Measurements from ENCODE around the gene TAF1C. TPM values are rescaled to one million over a fixed set of nuclear protein-coding genes. Genes with fewer than 3 reads are reported as not detected.
A peak's percentile ranks its signal among the peaks of the same experiment; 100 is the strongest.

TAF1C gene
- total and polyA plus RNA-seq, 9 of the 15 experiments (the other 6 are each of a cell fraction or from before 2014, with no cell fraction given): 1.5 to 74.8 (median 21.0) TPM

DNA sequence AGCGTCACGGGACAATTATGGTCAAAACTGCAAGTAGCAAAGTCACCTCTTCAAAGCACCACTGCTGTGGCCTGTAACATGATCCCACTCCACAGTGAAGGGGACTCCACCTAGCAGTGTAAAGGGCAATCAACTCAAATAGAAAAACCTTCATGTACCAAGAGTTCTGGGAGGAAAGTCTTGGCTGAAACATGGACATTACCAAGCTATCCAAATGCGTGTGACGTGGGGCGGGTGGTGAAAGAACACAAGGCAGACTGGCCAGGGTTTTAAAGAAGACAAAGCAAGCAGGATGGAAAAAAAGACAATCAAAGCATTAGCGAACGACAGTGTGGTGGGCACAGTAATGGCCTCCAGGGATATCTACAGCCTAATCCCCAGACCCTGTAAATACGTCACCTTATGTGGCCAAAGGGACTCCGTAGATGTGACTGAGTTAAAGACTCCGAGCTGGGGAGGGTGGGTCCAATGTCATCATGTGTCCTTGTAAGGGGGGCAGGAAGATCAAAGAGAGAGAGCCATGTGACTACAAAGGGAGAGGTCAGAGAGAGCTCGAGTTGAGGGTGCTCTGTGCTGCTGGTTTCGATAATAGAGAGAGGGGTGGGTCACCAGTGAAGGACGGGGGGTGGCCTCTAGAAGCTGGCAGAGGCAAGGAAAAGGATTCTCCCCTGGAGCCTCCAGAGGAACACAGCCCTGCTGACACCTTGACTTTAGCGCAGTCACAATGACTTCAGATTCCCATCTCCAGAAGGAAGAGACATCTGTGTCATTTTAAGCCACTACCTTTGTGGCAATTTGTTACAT lies 47.8 kb downstream of the TAF1C start (continued):
- TF ChIP-seq, protein P1, sequence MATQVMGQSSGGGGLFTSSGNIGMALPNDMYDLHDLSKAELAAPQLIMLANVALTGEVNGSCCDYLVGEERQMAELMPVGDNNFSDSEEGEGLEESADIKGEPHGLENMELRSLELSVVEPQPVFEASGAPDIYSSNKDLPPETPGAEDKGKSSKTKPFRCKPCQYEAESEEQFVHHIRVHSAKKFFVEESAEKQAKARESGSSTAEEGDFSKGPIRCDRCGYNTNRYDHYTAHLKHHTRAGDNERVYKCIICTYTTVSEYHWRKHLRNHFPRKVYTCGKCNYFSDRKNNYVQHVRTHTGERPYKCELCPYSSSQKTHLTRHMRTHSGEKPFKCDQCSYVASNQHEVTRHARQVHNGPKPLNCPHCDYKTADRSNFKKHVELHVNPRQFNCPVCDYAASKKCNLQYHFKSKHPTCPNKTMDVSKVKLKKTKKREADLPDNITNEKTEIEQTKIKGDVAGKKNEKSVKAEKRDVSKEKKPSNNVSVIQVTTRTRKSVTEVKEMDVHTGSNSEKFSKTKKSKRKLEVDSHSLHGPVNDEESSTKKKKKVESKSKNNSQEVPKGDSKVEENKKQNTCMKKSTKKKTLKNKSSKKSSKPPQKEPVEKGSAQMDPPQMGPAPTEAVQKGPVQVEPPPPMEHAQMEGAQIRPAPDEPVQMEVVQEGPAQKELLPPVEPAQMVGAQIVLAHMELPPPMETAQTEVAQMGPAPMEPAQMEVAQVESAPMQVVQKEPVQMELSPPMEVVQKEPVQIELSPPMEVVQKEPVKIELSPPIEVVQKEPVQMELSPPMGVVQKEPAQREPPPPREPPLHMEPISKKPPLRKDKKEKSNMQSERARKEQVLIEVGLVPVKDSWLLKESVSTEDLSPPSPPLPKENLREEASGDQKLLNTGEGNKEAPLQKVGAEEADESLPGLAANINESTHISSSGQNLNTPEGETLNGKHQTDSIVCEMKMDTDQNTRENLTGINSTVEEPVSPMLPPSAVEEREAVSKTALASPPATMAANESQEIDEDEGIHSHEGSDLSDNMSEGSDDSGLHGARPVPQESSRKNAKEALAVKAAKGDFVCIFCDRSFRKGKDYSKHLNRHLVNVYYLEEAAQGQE (IDR thresholded peaks at IDR 0.05; ENCODE audit: borderline replicate concordance): no peak
- TF ChIP-seq, protein P1 (CRISPR knock-in tag; IDR thresholded peaks at IDR 0.05; ENCODE audit: low read depth): peak; percentile 75; the same call in 1 of the 2 replicates
- TF ChIP-seq YBX1 (IDR thresholded peaks at IDR 0.05) (no peak), ZNF507 (tag; conservative IDR thresholded peaks at IDR 0.05) (no peak), CSDE1 (IDR thresholded peaks at IDR 0.05) (no peak), RB1 (IDR thresholded peaks at IDR 0.05; ENCODE audit: low read depth) (no peak), BCOR (IDR thresholded peaks at IDR 0.05) (no peak; the same call in 1 of the 2 replicates), HNRNPUL1 (IDR thresholded peaks at IDR 0.05; ENCODE audit: low read length) (no peak), FOXP1 (CRISPR knock-in tag; IDR thresholded peaks at IDR 0.05) (0 out of 2 replicates have a peak, but pooled peaks have one; percentile 4), ZNF175 (CRISPR knock-in tag; IDR thresholded peaks at IDR 0.05; ENCODE audit: low read depth) (peak; percentile 90)
- TF ChIP-seq, protein P2, sequence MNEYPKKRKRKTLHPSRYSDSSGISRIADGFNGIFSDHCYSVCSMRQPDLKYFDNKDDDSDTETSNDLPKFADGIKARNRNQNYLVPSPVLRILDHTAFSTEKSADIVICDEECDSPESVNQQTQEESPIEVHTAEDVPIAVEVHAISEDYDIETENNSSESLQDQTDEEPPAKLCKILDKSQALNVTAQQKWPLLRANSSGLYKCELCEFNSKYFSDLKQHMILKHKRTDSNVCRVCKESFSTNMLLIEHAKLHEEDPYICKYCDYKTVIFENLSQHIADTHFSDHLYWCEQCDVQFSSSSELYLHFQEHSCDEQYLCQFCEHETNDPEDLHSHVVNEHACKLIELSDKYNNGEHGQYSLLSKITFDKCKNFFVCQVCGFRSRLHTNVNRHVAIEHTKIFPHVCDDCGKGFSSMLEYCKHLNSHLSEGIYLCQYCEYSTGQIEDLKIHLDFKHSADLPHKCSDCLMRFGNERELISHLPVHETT (CRISPR knock-in tag; conservative IDR thresholded peaks at IDR 0.05 in 1 of 2, IDR thresholded peaks at IDR 0.05 in 1 of 2): peak in 1 of 2 experiments; percentile 0; a peak in 1 of 4 replicates
- TF ChIP-seq, protein P3, sequence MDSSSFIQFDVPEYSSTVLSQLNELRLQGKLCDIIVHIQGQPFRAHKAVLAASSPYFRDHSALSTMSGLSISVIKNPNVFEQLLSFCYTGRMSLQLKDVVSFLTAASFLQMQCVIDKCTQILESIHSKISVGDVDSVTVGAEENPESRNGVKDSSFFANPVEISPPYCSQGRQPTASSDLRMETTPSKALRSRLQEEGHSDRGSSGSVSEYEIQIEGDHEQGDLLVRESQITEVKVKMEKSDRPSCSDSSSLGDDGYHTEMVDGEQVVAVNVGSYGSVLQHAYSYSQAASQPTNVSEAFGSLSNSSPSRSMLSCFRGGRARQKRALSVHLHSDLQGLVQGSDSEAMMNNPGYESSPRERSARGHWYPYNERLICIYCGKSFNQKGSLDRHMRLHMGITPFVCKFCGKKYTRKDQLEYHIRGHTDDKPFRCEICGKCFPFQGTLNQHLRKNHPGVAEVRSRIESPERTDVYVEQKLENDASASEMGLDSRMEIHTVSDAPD (CRISPR knock-in tag; IDR thresholded peaks at IDR 0.05): no peak
- TF ChIP-seq, protein P4, sequence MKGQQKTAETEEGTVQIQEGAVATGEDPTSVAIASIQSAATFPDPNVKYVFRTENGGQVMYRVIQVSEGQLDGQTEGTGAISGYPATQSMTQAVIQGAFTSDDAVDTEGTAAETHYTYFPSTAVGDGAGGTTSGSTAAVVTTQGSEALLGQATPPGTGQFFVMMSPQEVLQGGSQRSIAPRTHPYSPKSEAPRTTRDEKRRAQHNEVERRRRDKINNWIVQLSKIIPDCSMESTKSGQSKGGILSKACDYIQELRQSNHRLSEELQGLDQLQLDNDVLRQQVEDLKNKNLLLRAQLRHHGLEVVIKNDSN (CRISPR knock-in tag; IDR thresholded peaks at IDR 0.05): peak; percentile 81
- TF ChIP-seq, protein P5, sequence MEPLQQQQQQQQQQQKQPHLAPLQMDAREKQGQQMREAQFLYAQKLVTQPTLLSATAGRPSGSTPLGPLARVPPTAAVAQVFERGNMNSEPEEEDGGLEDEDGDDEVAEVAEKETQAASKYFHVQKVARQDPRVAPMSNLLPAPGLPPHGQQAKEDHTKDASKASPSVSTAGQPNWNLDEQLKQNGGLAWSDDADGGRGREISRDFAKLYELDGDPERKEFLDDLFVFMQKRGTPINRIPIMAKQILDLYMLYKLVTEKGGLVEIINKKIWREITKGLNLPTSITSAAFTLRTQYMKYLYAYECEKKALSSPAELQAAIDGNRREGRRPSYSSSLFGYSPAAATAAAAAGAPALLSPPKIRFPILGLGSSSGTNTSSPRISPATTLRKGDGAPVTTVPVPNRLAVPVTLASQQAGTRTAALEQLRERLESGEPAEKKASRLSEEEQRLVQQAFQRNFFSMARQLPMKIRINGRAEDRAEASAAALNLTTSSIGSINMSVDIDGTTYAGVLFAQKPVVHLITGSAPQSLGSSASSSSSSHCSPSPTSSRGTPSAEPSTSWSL (CRISPR knock-in tag; IDR thresholded peaks at IDR 0.05; ENCODE audit: borderline replicate concordance): no peak
